ENCODE data around the gene WWC1. TPM values are rescaled to one million over a fixed set of nuclear protein-coding genes. Genes with fewer than 3 reads are reported as not detected.

Gene WWC1
- total RNA-seq, 1 donor from 2014 or later: 32.8 TPM

GRCh38 chr5:168451565-168451964, 160.1 kb downstream of the WWC1 start:
- no peaks in the 10 kb centered on the region for H3K9me3 Mint-ChIP-seq
- no peaks in the 10 kb centered on the region for H3K27me3 Mint-ChIP-seq (ENCODE audit: low read depth)
- peaks cover 21% of the 10 kb centered on the region for H3K36me3 Mint-ChIP-seq
- no peak overlapping the region for H3K4me3 Mint-ChIP-seq
- no peak overlapping the region for H3K27ac Mint-ChIP-seq
- H3K4me1 Mint-ChIP-seq: peaks cover 19% of the 10 kb centered on the region
- no peak for DNase-seq (ENCODE audit: low spot score in 2 of 2, unreplicated experiment in 2 of 2)
- TF ChIP-seq CTCF (IDR thresholded peaks at IDR 0.05; ENCODE audit: unreplicated experiment): no peak

GRCh38 chr5:168455201-168455600, 163.8 kb downstream of the WWC1 start:
- Mint-ChIP-seq H3K27ac (no peak overlapping the region), H3K9me3 (peaks cover 10% of the 10 kb centered on the region), H3K36me3 (peaks cover 37% of the 10 kb centered on the region), H3K27me3 (ENCODE audit: low read depth) (no peaks in the 10 kb centered on the region), H3K4me3 (no peak overlapping the region), H3K4me1 (no peaks in the 10 kb centered on the region)
- no peak for DNase-seq (ENCODE audit: low spot score in 2 of 2, unreplicated experiment in 2 of 2)
- TF ChIP-seq CTCF (IDR thresholded peaks at IDR 0.05; ENCODE audit: unreplicated experiment): no peak

GRCh38 chr5:168457542-168457941, 166.1 kb downstream of the WWC1 start:
- Mint-ChIP-seq H3K27ac (no peak overlapping the region), H3K9me3 (peaks cover 10% of the 10 kb centered on the region), H3K4me1 (no peaks in the 10 kb centered on the region), H3K4me3 (no peak overlapping the region), H3K36me3 (peaks cover 37% of the 10 kb centered on the region), H3K27me3 (ENCODE audit: low read depth) (no peaks in the 10 kb centered on the region)
- no peak for TF ChIP-seq CTCF (IDR thresholded peaks at IDR 0.05; ENCODE audit: unreplicated experiment)
- DNase-seq (ENCODE audit: low spot score in 2 of 2, unreplicated experiment in 2 of 2): no peak

- H3K9me3 Mint-ChIP-seq: peaks cover 10% of the 10 kb centered on the region
- no peak for DNase-seq (ENCODE audit: low spot score in 2 of 2, unreplicated experiment in 2 of 2)
- no peaks in the 10 kb centered on the region for H3K4me1 Mint-ChIP-seq
- H3K27me3 Mint-ChIP-seq (ENCODE audit: low read depth): no peaks in the 10 kb centered on the region
- no peak for TF ChIP-seq CTCF (IDR thresholded peaks at IDR 0.05; ENCODE audit: unreplicated experiment)
- peaks cover 42% of the 10 kb centered on the region for H3K36me3 Mint-ChIP-seq
- no peak overlapping the region for H3K27ac Mint-ChIP-seq
- no peak overlapping the region for H3K4me3 Mint-ChIP-seq
These were observed 169.2 kb downstream of the WWC1 start for GRCh38 chr5:168460606-168461005.

GRCh38 chr5:168463081-168463480, 171.6 kb downstream of the WWC1 start:
- no peak for TF ChIP-seq CTCF (IDR thresholded peaks at IDR 0.05; ENCODE audit: unreplicated experiment)
- no peak overlapping the region for H3K4me3 Mint-ChIP-seq
- no peaks in the 10 kb centered on the region for H3K27me3 Mint-ChIP-seq (ENCODE audit: low read depth)
- H3K36me3 Mint-ChIP-seq: peaks cover 29% of the 10 kb centered on the region
- H3K4me1 Mint-ChIP-seq: no peaks in the 10 kb centered on the region
- H3K9me3 Mint-ChIP-seq: peaks cover 3% of the 10 kb centered on the region
- DNase-seq (ENCODE audit: low spot score in 2 of 2, unreplicated experiment in 2 of 2): no peak
- no peak overlapping the region for H3K27ac Mint-ChIP-seq

- DNase-seq (ENCODE audit: low spot score in 2 of 2, unreplicated experiment in 2 of 2): no peak
- no peak overlapping the region for H3K4me3 Mint-ChIP-seq
- H3K27ac Mint-ChIP-seq: no peak overlapping the region
- peaks cover 24% of the 10 kb centered on the region for H3K36me3 Mint-ChIP-seq
- H3K27me3 Mint-ChIP-seq (ENCODE audit: low read depth): no peaks in the 10 kb centered on the region
- no peak for TF ChIP-seq CTCF (IDR thresholded peaks at IDR 0.05; ENCODE audit: unreplicated experiment)
- no peaks in the 10 kb centered on the region for H3K9me3 Mint-ChIP-seq
- no peaks in the 10 kb centered on the region for H3K4me1 Mint-ChIP-seq
These were observed 172.8 kb downstream of the WWC1 start for GRCh38 chr5:168464214-168464613.

All from mesothelial cell of epicardium (in vitro differentiated cells).